GM23338 (cell line): ENCODE results near the gene PEAR1. TPM values are rescaled to one million over a fixed set of nuclear protein-coding genes. Genes with fewer than 3 reads are reported as not detected.
A peak's percentile ranks its signal among the peaks of the same experiment; 100 is the strongest.

Source experiments
- ATAC-seq: fragments of 200-7000 bp; cut with Tn5 transposase; 3 replicates; pipeline ENCODE4 v1.9.1; 2020
- DNase-seq: peaks from one replicate; pipeline ENCODE4 v3.0.0-alpha.2; 2015; ENCODE audit warnings: low spot score
- H2AFZ ChIP-seq: fragments of 200-600 bp; sonication (generic); 2 replicates; pipeline ENCODE4 v1.8.0; 2016; ENCODE audit warnings: antibody characterized with exemption, mild to moderate bottlenecking, moderate library complexity
- H3F3A ChIP-seq: fragments of 200-600 bp; sonication (generic); replicated peaks from 2 replicates; pipeline ENCODE4 v1.8.0; 2017; ENCODE audit warnings: antibody characterized with exemption, mixed run types, low read depth
- H3K27ac ChIP-seq: fragments of 200-600 bp; sonication (generic); 2 replicates; pipeline ENCODE4 v1.6.1; 2016; ENCODE audit warnings: low read depth
- H3K27me3 ChIP-seq: fragments of 200-600 bp; sonication (generic); 2 replicates; pipeline ENCODE4 v1.8.0; 2016; ENCODE audit warnings: mild to moderate bottlenecking, mixed run types, moderate library complexity; ENCODE audit not compliant: insufficient read depth
- H3K36me3 ChIP-seq: fragments of 200-600 bp; sonication (generic); 2 replicates; pipeline ENCODE4 v1.8.0; 2016; ENCODE audit warnings: mild to moderate bottlenecking; ENCODE audit not compliant: insufficient read depth
- H3K4me1 ChIP-seq: fragments of 200-600 bp; sonication (generic); 2 replicates; pipeline ENCODE4 v1.8.0; 2016; ENCODE audit warnings: mild to moderate bottlenecking, moderate library complexity; ENCODE audit not compliant: insufficient read depth
- H3K4me2 ChIP-seq: fragments of 200-600 bp; sonication (generic); 2 replicates; pipeline ENCODE4 v1.7.1; 2017; ENCODE audit warnings: mixed run types
- H3K4me3 ChIP-seq: fragments of 200-600 bp; sonication (generic); 2 replicates; pipeline ENCODE4 v1.6.1; 2016; ENCODE audit warnings: mixed run types
- H3K79me2 ChIP-seq: fragments of 200-600 bp; sonication (generic); replicated peaks from 2 replicates; pipeline ENCODE4 v1.8.0; 2017; ENCODE audit warnings: mild to moderate bottlenecking; ENCODE audit not compliant: insufficient read depth
- H3K9me2 ChIP-seq: fragments of 200-600 bp; sonication (generic); 2 replicates; pipeline ENCODE4 v1.8.0; 2017; ENCODE audit not compliant: insufficient read depth
- H4K20me1 ChIP-seq: fragments of 200-600 bp; sonication (generic); replicated peaks from 2 replicates; pipeline ENCODE4 v1.8.0; 2017; ENCODE audit warnings: mild to moderate bottlenecking; ENCODE audit not compliant: insufficient read depth
- H3K27ac Mint-ChIP-seq: 2 replicates; pipeline ENCODE4 v1.8.0; 2020; ENCODE audit warnings: inconsistent platforms, mild to moderate bottlenecking, moderate library complexity, mixed read lengths
- H3K27me3 Mint-ChIP-seq: 3 replicates; pipeline ENCODE4 v1.8.0; 2022; ENCODE audit warnings: low read depth, mild to moderate bottlenecking, moderate library complexity, mixed read lengths, inconsistent platforms; ENCODE audit not compliant: insufficient read depth, poor library complexity
- H3K36me3 Mint-ChIP-seq: 3 replicates; pipeline ENCODE4 v1.8.0; 2021; ENCODE audit warnings: low read depth, mild to moderate bottlenecking, inconsistent platforms, moderate library complexity, mixed read lengths
- H3K4me1 Mint-ChIP-seq: 3 replicates; pipeline ENCODE4 v1.8.0; 2020; ENCODE audit warnings: mild to moderate bottlenecking, inconsistent platforms, mixed read lengths
- H3K4me3 Mint-ChIP-seq: 3 replicates; pipeline ENCODE4 v1.8.0; 2021; ENCODE audit warnings: moderate library complexity, mild to moderate bottlenecking, inconsistent platforms, mixed read lengths
- H3K9me3 Mint-ChIP-seq: 3 replicates; pipeline ENCODE4 v1.8.0; 2020; ENCODE audit warnings: moderate library complexity, mild to moderate bottlenecking, inconsistent platforms, mixed read lengths
- CREB1 ChIP-seq: fragments of 250-450 bp; sonication (Bioruptor Pico); IDR thresholded peaks from 2 replicates; pipeline ENCODE4 v1.5.0; 2020; ENCODE audit warnings: low read depth, mild to moderate bottlenecking, moderate library complexity
- EZH2 ChIP-seq: fragments of 200-600 bp; sonication (generic); IDR thresholded peaks from one replicate; pipeline ENCODE4 v1.8.0; 2017; ENCODE audit warnings: antibody characterized with exemption, mild to moderate bottlenecking, low read depth; ENCODE audit not compliant: unreplicated experiment
- EZH2phosphoT487 ChIP-seq: fragments of 200-600 bp; sonication (generic); IDR thresholded peaks from one replicate; pipeline ENCODE4 v1.8.1; 2018; ENCODE audit warnings: antibody characterized with exemption; ENCODE audit not compliant: unreplicated experiment
- JUNB ChIP-seq: IDR thresholded peaks from one replicate; pipeline ENCODE4 v1.6.1; 2016; ENCODE audit warnings: antibody characterized with exemption; ENCODE audit not compliant: unreplicated experiment
- NANOG ChIP-seq: IDR thresholded peaks from 2 replicates; pipeline ENCODE4 v1.6.1; 2016; ENCODE audit warnings: antibody characterized with exemption, borderline replicate concordance
- POLR2AphosphoS5 ChIP-seq: IDR thresholded peaks from 2 replicates; pipeline ENCODE4 v1.6.1; 2016; ENCODE audit warnings: antibody characterized with exemption, low read depth
- STAT1 ChIP-seq: IDR thresholded peaks from one replicate; pipeline ENCODE4 v1.6.1; 2016; ENCODE audit warnings: antibody characterized with exemption; ENCODE audit not compliant: unreplicated experiment
- ZNF114 ChIP-seq: fragments of 250-450 bp; sonication (Bioruptor Pico); IDR thresholded peaks from 2 replicates; pipeline ENCODE4 v1.5.0; 2020; ENCODE audit warnings: mild to moderate bottlenecking, moderate library complexity
- ZNF331 ChIP-seq: fragments of 250-450 bp; sonication (Bioruptor Pico); IDR thresholded peaks from 2 replicates; pipeline ENCODE4 v1.5.0; 2020; ENCODE audit warnings: low read depth, mild to moderate bottlenecking, moderate library complexity
- polyA plus RNA-seq: library from polyadenylated mRNA; unstranded; fragments of >200 nt; fragmentation: Nextera tagmentation; extraction: Ambion mirVana; gene quantifications from 2 replicates; pipeline ENCODE4 v1.2.1, GENCODE V29; 2016
- total RNA-seq: library from RNA; depleted of rRNA; stranded (reverse); fragments of >200 nt; shearing (Covaris generic); gene quantifications from 2 replicates; pipeline ENCODE4 v1.2.3, GENCODE V29; 2014
- TF ChIP-seq, protein P1 (sequence below): IDR thresholded peaks from 2 replicates; pipeline ENCODE4 v1.6.1; 2016; ENCODE audit warnings: antibody characterized with exemption
- TF ChIP-seq, protein P2 (sequence below), 2 experiments: fragments of 200-600 bp in 1 of 2; sonication (generic) in 1 of 2; conservative IDR thresholded peaks; 2 replicates each; pipeline versions ENCODE4 v1.5.1 to v1.6.1; 2016 to 2017; ENCODE audit warnings: antibody characterized with exemption in 2 of 2, low read depth in 2 of 2, mild to moderate bottlenecking in 2 of 2, moderate library complexity in 1 of 2
- TF ChIP-seq, protein P3 (sequence below): IDR thresholded peaks from one replicate; pipeline ENCODE4 v1.6.1; 2018; ENCODE audit warnings: antibody characterized with exemption; ENCODE audit not compliant: unreplicated experiment
- TF ChIP-seq, protein P4 (sequence below): fragments of 250-450 bp; sonication (Bioruptor Pico); IDR thresholded peaks from 2 replicates; pipeline ENCODE4 v1.5.0; 2020; ENCODE audit warnings: mild to moderate bottlenecking, moderate library complexity

PEAR1 gene
- total and polyA plus RNA-seq, 2 experiments from 2014 or later, result 0.28 to 0.47 TPM

DNA sequence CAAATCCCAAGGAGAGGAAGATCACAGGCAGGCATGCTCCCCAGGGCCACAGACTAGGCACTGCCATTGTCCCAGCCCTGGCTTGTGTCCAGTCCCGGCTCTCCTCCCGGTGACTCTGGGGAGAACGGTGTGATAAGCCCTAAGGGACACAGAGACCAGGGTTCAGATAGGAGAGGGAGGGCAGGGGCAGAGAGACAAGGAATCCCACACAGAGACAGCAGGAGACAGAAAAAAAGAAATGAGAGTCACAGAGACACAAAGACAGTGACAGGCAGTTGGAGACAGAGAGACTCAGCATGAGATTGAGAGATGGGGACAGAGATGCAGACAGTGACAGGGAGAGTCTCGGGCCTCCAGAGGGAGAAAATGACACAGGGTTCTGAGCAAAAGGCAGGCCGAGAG is 35.0 kb upstream of the PEAR1 start:
- Mint-ChIP-seq H3K4me1 (peaks cover 25% of the 10 kb centered on the region), H3K36me3 (no peaks in the 10 kb centered on the region), H3K27me3 (peaks cover 66% of the 10 kb centered on the region), H3K27ac (no peak overlapping the region), H3K9me3 (peaks cover 3% of the 10 kb centered on the region; the same call in 2 of the 3 replicates), H3K4me3 (peak overlapping the region; percentile 62)
- Histone ChIP-seq H2AFZ (0 out of 2 replicates have a peak overlapping the region, but pooled peaks have one; percentile 90), H3F3A (0 out of 2 replicates have a peak, but pooled peaks cover 3% of the 10 kb centered on the region), H3K9me2 (no peaks in the 10 kb centered on the region), H4K20me1 (peaks cover 5% of the 10 kb centered on the region; the same call in 1 of the 2 replicates), H3K4me3 (peak overlapping the region; percentile 82), H3K27me3 (peaks cover 98% of the 10 kb centered on the region), H3K27ac (no peak overlapping the region), H3K4me2 (peak overlapping the region; percentile 93), H3K4me1 (peaks cover 12% of the 10 kb centered on the region; the same call in 1 of the 2 replicates), H3K79me2 (no peaks in the 10 kb centered on the region), H3K36me3 (no peaks in the 10 kb centered on the region)
- DNase-seq (no peak), ATAC-seq (no peak; the same call in 2 of the 3 replicates)
- TF ChIP-seq, protein P1, sequence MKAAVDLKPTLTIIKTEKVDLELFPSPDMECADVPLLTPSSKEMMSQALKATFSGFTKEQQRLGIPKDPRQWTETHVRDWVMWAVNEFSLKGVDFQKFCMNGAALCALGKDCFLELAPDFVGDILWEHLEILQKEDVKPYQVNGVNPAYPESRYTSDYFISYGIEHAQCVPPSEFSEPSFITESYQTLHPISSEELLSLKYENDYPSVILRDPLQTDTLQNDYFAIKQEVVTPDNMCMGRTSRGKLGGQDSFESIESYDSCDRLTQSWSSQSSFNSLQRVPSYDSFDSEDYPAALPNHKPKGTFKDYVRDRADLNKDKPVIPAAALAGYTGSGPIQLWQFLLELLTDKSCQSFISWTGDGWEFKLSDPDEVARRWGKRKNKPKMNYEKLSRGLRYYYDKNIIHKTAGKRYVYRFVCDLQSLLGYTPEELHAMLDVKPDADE, result no peak
- TF ChIP-seq CREB1 (CRISPR knock-in tag) (no peak), JUNB (no peak), NANOG (no peak), ZNF331 (CRISPR knock-in tag) (no peak), ZNF114 (CRISPR knock-in tag) (no peak), STAT1 (no peak), POLR2AphosphoS5 (no peak), EZH2 (no peak), EZH2phosphoT487 (no peak)
- TF ChIP-seq, protein P2, sequence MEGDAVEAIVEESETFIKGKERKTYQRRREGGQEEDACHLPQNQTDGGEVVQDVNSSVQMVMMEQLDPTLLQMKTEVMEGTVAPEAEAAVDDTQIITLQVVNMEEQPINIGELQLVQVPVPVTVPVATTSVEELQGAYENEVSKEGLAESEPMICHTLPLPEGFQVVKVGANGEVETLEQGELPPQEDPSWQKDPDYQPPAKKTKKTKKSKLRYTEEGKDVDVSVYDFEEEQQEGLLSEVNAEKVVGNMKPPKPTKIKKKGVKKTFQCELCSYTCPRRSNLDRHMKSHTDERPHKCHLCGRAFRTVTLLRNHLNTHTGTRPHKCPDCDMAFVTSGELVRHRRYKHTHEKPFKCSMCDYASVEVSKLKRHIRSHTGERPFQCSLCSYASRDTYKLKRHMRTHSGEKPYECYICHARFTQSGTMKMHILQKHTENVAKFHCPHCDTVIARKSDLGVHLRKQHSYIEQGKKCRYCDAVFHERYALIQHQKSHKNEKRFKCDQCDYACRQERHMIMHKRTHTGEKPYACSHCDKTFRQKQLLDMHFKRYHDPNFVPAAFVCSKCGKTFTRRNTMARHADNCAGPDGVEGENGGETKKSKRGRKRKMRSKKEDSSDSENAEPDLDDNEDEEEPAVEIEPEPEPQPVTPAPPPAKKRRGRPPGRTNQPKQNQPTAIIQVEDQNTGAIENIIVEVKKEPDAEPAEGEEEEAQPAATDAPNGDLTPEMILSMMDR (conservative IDR thresholded peaks at IDR 0.05; ENCODE audit: low read depth in 2 of 2), result no peak
- TF ChIP-seq, protein P3, sequence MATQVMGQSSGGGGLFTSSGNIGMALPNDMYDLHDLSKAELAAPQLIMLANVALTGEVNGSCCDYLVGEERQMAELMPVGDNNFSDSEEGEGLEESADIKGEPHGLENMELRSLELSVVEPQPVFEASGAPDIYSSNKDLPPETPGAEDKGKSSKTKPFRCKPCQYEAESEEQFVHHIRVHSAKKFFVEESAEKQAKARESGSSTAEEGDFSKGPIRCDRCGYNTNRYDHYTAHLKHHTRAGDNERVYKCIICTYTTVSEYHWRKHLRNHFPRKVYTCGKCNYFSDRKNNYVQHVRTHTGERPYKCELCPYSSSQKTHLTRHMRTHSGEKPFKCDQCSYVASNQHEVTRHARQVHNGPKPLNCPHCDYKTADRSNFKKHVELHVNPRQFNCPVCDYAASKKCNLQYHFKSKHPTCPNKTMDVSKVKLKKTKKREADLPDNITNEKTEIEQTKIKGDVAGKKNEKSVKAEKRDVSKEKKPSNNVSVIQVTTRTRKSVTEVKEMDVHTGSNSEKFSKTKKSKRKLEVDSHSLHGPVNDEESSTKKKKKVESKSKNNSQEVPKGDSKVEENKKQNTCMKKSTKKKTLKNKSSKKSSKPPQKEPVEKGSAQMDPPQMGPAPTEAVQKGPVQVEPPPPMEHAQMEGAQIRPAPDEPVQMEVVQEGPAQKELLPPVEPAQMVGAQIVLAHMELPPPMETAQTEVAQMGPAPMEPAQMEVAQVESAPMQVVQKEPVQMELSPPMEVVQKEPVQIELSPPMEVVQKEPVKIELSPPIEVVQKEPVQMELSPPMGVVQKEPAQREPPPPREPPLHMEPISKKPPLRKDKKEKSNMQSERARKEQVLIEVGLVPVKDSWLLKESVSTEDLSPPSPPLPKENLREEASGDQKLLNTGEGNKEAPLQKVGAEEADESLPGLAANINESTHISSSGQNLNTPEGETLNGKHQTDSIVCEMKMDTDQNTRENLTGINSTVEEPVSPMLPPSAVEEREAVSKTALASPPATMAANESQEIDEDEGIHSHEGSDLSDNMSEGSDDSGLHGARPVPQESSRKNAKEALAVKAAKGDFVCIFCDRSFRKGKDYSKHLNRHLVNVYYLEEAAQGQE, result no peak
- TF ChIP-seq, protein P4, sequence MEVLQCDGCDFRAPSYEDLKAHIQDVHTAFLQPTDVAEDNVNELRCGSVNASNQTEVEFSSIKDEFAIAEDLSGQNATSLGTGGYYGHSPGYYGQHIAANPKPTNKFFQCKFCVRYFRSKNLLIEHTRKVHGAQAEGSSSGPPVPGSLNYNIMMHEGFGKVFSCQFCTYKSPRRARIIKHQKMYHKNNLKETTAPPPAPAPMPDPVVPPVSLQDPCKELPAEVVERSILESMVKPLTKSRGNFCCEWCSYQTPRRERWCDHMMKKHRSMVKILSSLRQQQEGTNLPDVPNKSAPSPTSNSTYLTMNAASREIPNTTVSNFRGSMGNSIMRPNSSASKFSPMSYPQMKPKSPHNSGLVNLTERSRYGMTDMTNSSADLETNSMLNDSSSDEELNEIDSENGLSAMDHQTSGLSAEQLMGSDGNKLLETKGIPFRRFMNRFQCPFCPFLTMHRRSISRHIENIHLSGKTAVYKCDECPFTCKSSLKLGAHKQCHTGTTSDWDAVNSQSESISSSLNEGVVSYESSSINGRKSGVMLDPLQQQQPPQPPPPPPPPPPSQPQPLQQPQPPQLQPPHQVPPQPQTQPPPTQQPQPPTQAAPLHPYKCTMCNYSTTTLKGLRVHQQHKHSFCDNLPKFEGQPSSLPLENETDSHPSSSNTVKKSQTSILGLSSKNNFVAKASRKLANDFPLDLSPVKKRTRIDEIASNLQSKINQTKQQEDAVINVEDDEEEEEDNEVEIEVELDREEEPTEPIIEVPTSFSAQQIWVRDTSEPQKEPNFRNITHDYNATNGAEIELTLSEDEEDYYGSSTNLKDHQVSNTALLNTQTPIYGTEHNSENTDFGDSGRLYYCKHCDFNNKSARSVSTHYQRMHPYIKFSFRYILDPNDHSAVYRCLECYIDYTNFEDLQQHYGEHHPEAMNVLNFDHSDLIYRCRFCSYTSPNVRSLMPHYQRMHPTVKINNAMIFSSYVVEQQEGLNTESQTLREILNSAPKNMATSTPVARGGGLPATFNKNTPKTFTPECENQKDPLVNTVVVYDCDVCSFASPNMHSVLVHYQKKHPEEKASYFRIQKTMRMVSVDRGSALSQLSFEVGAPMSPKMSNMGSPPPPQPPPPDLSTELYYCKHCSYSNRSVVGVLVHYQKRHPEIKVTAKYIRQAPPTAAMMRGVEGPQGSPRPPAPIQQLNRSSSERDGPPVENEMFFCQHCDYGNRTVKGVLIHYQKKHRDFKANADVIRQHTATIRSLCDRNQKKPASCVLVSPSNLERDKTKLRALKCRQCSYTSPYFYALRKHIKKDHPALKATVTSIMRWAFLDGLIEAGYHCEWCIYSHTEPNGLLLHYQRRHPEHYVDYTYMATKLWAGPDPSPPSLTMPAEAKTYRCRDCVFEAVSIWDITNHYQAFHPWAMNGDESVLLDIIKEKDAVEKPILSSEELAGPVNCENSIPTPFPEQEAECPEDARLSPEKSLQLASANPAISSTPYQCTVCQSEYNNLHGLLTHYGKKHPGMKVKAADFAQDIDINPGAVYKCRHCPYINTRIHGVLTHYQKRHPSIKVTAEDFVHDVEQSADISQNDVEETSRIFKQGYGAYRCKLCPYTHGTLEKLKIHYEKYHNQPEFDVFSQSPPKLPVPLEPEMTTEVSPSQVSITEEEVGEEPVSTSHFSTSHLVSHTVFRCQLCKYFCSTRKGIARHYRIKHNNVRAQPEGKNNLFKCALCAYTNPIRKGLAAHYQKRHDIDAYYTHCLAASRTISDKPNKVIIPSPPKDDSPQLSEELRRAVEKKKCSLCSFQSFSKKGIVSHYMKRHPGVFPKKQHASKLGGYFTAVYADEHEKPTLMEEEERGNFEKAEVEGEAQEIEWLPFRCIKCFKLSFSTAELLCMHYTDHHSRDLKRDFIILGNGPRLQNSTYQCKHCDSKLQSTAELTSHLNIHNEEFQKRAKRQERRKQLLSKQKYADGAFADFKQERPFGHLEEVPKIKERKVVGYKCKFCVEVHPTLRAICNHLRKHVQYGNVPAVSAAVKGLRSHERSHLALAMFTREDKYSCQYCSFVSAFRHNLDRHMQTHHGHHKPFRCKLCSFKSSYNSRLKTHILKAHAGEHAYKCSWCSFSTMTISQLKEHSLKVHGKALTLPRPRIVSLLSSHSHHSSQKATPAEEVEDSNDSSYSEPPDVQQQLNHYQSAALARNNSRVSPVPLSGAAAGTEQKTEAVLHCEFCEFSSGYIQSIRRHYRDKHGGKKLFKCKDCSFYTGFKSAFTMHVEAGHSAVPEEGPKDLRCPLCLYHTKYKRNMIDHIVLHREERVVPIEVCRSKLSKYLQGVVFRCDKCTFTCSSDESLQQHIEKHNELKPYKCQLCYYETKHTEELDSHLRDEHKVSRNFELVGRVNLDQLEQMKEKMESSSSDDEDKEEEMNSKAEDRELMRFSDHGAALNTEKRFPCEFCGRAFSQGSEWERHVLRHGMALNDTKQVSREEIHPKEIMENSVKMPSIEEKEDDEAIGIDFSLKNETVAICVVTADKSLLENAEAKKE (CRISPR knock-in tag), result no peak
